Stimulated activated CD8-positive, alpha-beta memory T cell treated with anti-CD3 and anti-CD28 coated beads, Interleukin-4, amount 100 ng/mL, for 4 hours (primary cell): ENCODE results near the gene AKAP10.
"Not testable (repeated sequence)": the region's sequence is repeated elsewhere in the genome, so short reads cannot be mapped to it uniquely, and the experiment has no call there.

Experiments
- DNase-seq, 2 donors: peaks; one replicate each; pipeline ENCODE4 v3.0.0-alpha.2; 2020; ENCODE audit warnings: low read depth in 2 of 2, low spot score in 1 of 2

AKAP10 gene

DNA sequence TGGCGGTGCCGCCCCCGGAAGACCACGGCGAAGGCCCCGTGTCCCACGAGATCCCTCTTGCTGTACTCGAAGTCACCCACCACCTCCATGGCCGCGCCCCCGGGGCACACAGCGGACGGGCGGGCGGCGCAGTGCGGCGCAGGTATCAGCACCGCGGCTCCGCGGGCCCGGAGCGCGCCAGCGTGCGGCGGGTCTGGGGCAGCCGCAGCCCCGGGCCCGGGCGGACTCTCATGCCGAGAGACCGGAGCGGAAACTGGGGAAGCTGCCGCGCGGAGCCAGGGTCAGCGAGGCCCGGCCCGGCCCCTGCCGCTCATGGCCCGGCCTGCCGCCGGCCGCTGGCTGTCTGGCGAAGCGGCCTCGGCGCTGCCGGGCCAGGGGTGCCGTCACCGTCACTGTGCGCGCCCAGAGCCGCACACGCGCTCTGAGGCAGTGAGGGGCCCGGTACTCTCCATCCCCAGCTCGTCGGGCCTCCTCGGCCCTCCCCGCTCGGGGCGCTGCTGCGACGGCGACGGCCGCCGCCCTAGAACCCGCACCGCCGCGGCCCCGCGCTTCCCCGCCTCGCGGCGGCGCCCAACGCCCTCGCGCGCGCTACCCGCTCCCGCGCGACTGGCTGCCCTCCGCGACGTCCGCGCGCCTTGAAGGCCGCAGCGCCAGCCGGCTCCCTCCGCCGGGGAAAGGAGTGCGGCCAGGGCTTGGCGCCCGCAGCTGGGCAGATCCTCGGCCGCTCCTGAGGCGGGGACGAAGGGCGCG lies 110.1 kb downstream of the AKAP10 start, which contains the start of gene ULK2:
Gene ULK2 (minus strand): TSS at position 608 of the 750 bp plus-strand sequence. CDS start 519 bp downstream, at position 89.
- DNase-seq = no peak

DNA sequence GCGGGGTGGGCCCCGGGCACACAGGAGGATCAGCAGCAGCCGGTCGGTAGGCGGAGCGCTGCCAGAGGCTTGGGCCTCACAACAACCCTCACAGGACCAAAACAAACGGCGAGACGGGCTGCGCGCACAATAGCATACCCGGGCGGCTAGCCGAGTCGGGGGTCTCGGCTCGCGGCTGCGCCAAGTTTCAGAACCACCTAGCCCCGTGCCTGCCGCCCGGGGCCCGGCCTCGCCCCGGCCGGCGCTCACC lies 110.6 kb downstream of the AKAP10 start:
- DNase-seq = no peak

DNA sequence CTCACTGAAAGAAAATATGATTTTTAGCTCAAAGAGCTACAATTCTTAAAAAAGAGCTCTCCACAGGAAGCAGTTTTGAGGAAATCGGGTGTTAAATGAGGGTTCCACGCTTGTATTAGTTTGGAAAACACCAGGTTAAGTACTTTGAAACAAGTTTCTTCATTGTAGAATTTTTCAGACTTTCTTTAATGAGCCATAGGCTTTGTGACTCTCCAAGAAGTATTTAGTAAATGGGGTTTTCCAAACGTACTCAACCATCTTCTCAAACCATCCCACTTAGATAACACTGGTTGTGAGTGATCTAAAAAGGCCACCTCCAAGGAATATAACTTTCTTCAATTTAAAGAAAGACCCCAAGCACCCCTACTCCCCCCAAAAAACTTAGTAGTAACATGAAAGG lies 112.6 kb downstream of the AKAP10 start:
- no peak for DNase-seq

DNA sequence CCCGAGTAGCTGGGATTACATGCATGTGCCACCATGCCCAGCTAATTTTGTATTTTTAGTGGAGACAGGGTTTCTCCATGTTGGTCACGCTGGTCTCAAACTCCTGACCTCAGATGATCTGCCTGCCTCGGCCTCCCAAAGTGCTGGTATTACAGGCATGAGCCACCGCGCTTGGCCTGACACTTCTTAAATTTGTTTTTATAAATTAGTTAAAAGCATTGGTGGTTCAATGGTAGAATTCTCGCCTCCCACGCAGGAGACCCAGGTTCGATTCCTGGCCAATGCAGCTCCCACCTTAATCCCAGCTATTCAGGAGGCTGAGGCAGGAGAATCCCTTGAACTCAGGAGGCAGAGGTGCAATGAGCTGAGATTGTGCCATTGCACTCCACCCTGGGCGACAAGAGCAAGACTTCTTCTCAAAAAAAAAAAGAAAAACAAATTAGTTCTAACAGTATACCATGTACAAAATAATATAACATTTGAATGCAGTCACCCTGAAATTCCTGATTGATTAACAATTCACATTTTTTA lies 116.9 kb downstream of the AKAP10 start:
- DNase-seq = not testable (repeated sequence)

DNA sequence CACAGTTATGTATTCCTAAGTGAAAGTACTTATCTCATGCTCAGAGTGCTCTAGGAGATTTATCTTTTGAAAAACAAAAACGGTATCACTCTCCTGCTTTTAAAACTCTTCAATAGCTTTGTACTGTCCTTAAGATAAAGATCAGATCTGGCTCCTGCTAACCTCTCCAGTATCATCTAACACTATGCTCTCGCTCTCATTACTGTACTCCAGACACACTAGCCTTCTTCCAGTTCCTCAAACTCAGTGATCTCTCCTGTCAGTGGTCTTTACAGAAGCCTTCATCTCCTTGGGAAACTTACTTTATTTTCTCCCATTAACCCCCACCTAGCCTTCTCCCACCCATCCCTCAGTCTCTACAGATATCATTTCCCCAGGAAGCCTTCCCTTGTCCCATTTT lies 120.0 kb downstream of the AKAP10 start:
- DNase-seq = no peak
